Liver (tissue), 3 donors: ENCODE measurements around the gene MOSPD2.

ENCODE experiments used
- EGR1 ChIP-seq, 2 donors: IDR thresholded peaks; 2 replicates each; pipeline ENCODE4 v1.6.1; 2016 to 2018; ENCODE audit warnings: antibody characterized with exemption in 2 of 2, low read depth in 2 of 2
- GABPA ChIP-seq, 2 donors: IDR thresholded peaks in 1 of 2; conservative IDR thresholded peaks in 1 of 2; 2 replicates each; pipeline ENCODE4 v1.6.1; 2016; ENCODE audit warnings: antibody characterized with exemption in 2 of 2, mild to moderate bottlenecking in 1 of 2, moderate library complexity in 1 of 2
- JUND ChIP-seq, 2 donors: IDR thresholded peaks; 2 replicates each; pipeline ENCODE4 v1.6.1; 2016; ENCODE audit warnings: antibody characterized with exemption in 2 of 2
- RAD21 ChIP-seq, 2 donors: IDR thresholded peaks; 2 replicates each; pipeline ENCODE4 v1.6.1; 2016; ENCODE audit warnings: antibody characterized with exemption in 2 of 2, mild to moderate bottlenecking in 2 of 2
- RXRA ChIP-seq, 2 donors: IDR thresholded peaks; 2 replicates each; pipeline ENCODE4 v1.6.1; 2017 to 2018; ENCODE audit warnings: antibody characterized with exemption in 2 of 2, mild to moderate bottlenecking in 1 of 2
- SP1 ChIP-seq: IDR thresholded peaks from 2 replicates; pipeline ENCODE4 v1.6.1; 2018; ENCODE audit warnings: antibody characterized with exemption, mild to moderate bottlenecking
- TAF1 ChIP-seq: conservative IDR thresholded peaks from 2 replicates; pipeline ENCODE4 v1.6.1; 2016; ENCODE audit warnings: antibody characterized with exemption, mild to moderate bottlenecking
- YY1 ChIP-seq: IDR thresholded peaks from 2 replicates; pipeline ENCODE4 v1.6.1; 2016; ENCODE audit warnings: antibody characterized with exemption, mild to moderate bottlenecking
- TF ChIP-seq, protein P1 (sequence below): fragments of 150-350 bp; IDR thresholded peaks from 2 replicates; pipeline ENCODE4 v1.5.1; 2017; ENCODE audit warnings: improper control_type of control experiment, low read depth, low read length; ENCODE audit not compliant: missing input control
- TF ChIP-seq, protein P2 (sequence below): IDR thresholded peaks from 2 replicates; pipeline ENCODE4 v1.6.1; 2016; ENCODE audit warnings: antibody characterized with exemption, mild to moderate bottlenecking
- TF ChIP-seq, protein P3 (sequence below): IDR thresholded peaks from 2 replicates; pipeline ENCODE4 v1.6.1; 2016; ENCODE audit warnings: antibody characterized with exemption
- donor health status: healthy.
- donor health status: healthy.

DNA sequence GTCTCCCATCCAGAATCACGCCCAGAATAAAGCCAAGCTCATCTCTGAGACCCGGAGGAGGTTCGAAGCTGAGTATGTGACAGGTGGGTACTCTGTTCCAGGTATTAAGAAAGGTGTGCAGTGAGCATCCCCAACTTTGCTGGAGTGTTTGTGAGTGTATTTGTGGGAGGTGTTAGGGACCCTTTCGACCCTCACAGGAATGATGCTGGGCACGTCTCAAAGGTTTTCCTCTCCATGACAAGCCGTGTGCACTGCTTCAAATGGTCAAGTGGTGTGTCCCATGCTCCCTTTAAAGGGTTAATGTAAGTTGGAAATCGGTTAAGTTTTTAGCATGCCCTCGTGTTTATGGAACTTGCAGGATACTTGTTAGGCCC, 442 bp downstream of the MOSPD2 start:
- TF ChIP-seq RXRA (IDR thresholded peaks at IDR 0.05) (no peak), YY1 (no peak), TAF1 (no peak), EGR1 (IDR thresholded peaks at IDR 0.05; ENCODE audit: low read depth in 2 of 2) (no peak), SP1 (no peak), RAD21 (IDR thresholded peaks at IDR 0.05) (no peak), GABPA (IDR thresholded peaks at IDR 0.05 in 1 of 2, conservative IDR thresholded peaks at IDR 0.05 in 1 of 2) (no peak), JUND (IDR thresholded peaks at IDR 0.05) (no peak)
- TF ChIP-seq, protein P1, sequence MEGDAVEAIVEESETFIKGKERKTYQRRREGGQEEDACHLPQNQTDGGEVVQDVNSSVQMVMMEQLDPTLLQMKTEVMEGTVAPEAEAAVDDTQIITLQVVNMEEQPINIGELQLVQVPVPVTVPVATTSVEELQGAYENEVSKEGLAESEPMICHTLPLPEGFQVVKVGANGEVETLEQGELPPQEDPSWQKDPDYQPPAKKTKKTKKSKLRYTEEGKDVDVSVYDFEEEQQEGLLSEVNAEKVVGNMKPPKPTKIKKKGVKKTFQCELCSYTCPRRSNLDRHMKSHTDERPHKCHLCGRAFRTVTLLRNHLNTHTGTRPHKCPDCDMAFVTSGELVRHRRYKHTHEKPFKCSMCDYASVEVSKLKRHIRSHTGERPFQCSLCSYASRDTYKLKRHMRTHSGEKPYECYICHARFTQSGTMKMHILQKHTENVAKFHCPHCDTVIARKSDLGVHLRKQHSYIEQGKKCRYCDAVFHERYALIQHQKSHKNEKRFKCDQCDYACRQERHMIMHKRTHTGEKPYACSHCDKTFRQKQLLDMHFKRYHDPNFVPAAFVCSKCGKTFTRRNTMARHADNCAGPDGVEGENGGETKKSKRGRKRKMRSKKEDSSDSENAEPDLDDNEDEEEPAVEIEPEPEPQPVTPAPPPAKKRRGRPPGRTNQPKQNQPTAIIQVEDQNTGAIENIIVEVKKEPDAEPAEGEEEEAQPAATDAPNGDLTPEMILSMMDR = no peak
- TF ChIP-seq, protein P2, sequence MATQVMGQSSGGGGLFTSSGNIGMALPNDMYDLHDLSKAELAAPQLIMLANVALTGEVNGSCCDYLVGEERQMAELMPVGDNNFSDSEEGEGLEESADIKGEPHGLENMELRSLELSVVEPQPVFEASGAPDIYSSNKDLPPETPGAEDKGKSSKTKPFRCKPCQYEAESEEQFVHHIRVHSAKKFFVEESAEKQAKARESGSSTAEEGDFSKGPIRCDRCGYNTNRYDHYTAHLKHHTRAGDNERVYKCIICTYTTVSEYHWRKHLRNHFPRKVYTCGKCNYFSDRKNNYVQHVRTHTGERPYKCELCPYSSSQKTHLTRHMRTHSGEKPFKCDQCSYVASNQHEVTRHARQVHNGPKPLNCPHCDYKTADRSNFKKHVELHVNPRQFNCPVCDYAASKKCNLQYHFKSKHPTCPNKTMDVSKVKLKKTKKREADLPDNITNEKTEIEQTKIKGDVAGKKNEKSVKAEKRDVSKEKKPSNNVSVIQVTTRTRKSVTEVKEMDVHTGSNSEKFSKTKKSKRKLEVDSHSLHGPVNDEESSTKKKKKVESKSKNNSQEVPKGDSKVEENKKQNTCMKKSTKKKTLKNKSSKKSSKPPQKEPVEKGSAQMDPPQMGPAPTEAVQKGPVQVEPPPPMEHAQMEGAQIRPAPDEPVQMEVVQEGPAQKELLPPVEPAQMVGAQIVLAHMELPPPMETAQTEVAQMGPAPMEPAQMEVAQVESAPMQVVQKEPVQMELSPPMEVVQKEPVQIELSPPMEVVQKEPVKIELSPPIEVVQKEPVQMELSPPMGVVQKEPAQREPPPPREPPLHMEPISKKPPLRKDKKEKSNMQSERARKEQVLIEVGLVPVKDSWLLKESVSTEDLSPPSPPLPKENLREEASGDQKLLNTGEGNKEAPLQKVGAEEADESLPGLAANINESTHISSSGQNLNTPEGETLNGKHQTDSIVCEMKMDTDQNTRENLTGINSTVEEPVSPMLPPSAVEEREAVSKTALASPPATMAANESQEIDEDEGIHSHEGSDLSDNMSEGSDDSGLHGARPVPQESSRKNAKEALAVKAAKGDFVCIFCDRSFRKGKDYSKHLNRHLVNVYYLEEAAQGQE = no peak
- TF ChIP-seq, protein P3, sequence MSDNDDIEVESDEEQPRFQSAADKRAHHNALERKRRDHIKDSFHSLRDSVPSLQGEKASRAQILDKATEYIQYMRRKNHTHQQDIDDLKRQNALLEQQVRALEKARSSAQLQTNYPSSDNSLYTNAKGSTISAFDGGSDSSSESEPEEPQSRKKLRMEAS = no peak
